Upper lobe of right lung (tissue), 1 donor: Measurements from ENCODE around the gene SLC35B3. TPM values are rescaled to one million over a fixed set of nuclear protein-coding genes. Genes with fewer than 3 reads are reported as not detected.
"Not testable (repeated sequence)": the region's sequence is repeated elsewhere in the genome, so short reads cannot be mapped to it uniquely, and the experiment has no call there.

Experiments used
- ATAC-seq: fragments of 200-7000 bp; cut with Tn5 transposase; one replicate; pipeline ENCODE4 v1.9.1; 2020; ENCODE audit warnings: mild to moderate bottlenecking, moderate library complexity
- DNase-seq: peaks from one replicate; pipeline ENCODE4 v3.0.0-alpha.2; 2020
- H3K27ac ChIP-seq: fragments of 200-600 bp; one replicate; pipeline ENCODE4 v1.8.0; 2022
- H3K27me3 ChIP-seq: fragments of 200-600 bp; one replicate; pipeline ENCODE4 v1.8.0; 2022; ENCODE audit warnings: mild to moderate bottlenecking
- H3K36me3 ChIP-seq: fragments of 200-600 bp; one replicate; pipeline ENCODE4 v1.8.0; 2022
- H3K4me1 ChIP-seq: fragments of 200-600 bp; one replicate; pipeline ENCODE4 v1.8.0; 2022
- H3K4me3 ChIP-seq: fragments of 200-600 bp; one replicate; pipeline ENCODE4 v1.8.0; 2022; ENCODE audit warnings: mild to moderate bottlenecking
- H3K9me3 ChIP-seq: fragments of 200-600 bp; one replicate; pipeline ENCODE4 v1.8.0; 2022
- intact Hi-C: fragments of 100-400 bp; cut with DNase I; formaldehyde crosslinking; loops from one replicate; pipeline ENCODE4 v1.11.0; 2022
- total RNA-seq: library from RNA; stranded (reverse); fragmentation: NEBNext Ultra II Directional; extraction: Animal tissue kit (Norgen Biotek cat#: 25700); gene quantifications from one replicate; pipeline ENCODE4 v1.2.1, GENCODE V29; 2021
- TF ChIP-seq, protein P1 (sequence below): fragments of 200-600 bp; IDR thresholded peaks from one replicate; pipeline ENCODE4 v1.8.0; 2022; ENCODE audit warnings: antibody characterized with exemption
- donor health status: DM: no; HTN: yes; CAD: no; lungs with severe emphysema.

Gene SLC35B3
- total RNA-seq, 1 donor from 2014 or later: 16.9 TPM

DNA sequence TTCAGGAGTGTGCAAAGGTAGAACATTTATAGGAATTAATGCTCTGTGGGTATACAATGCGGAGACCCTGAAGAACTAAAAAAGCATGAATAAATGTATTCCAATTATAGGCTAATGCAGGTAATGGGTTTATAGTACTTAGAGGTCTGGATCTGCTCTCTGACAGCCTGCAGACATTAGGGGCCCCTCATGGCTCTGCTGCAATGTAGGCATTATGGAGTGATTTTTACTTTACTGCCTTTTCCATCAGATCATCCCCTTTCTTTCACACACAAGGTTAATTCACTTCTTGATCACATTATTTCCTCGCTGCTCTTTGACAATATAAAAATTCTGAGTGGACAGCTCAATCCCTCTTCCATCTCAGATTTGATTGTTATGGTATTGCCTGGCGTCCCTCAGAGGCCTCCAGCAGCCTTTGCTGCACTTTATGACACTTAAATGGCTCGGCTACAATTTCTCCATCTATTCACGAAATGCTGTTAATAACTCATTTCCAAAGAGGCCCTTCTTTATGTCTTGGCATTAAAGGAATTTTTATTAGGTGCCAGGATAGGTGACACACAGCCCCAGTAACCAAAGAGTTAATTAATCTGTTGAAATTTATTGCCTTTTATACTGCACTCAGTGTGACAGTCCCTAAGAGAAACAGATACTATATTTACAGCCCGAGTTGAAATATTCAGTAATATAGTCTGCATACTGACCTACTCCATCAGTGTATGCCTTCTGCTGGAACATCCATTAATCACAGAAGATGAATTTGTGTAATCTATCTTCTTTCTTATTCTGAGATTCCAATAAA, 33.4 kb upstream of the SLC35B3 start:
- no peaks in the 10 kb centered on the region for H3K4me1 ChIP-seq
- H3K36me3 ChIP-seq: no peaks in the 10 kb centered on the region
- DNase-seq (no peak), ATAC-seq (no peak)
- TF ChIP-seq, protein P1, sequence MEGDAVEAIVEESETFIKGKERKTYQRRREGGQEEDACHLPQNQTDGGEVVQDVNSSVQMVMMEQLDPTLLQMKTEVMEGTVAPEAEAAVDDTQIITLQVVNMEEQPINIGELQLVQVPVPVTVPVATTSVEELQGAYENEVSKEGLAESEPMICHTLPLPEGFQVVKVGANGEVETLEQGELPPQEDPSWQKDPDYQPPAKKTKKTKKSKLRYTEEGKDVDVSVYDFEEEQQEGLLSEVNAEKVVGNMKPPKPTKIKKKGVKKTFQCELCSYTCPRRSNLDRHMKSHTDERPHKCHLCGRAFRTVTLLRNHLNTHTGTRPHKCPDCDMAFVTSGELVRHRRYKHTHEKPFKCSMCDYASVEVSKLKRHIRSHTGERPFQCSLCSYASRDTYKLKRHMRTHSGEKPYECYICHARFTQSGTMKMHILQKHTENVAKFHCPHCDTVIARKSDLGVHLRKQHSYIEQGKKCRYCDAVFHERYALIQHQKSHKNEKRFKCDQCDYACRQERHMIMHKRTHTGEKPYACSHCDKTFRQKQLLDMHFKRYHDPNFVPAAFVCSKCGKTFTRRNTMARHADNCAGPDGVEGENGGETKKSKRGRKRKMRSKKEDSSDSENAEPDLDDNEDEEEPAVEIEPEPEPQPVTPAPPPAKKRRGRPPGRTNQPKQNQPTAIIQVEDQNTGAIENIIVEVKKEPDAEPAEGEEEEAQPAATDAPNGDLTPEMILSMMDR: no peak
- intact Hi-C loops: no loop called here
- H3K4me3 ChIP-seq: no peak overlapping the region
- no peaks in the 10 kb centered on the region for H3K9me3 ChIP-seq
- no peak overlapping the region for H3K27ac ChIP-seq
- H3K27me3 ChIP-seq: no peaks in the 10 kb centered on the region

DNA sequence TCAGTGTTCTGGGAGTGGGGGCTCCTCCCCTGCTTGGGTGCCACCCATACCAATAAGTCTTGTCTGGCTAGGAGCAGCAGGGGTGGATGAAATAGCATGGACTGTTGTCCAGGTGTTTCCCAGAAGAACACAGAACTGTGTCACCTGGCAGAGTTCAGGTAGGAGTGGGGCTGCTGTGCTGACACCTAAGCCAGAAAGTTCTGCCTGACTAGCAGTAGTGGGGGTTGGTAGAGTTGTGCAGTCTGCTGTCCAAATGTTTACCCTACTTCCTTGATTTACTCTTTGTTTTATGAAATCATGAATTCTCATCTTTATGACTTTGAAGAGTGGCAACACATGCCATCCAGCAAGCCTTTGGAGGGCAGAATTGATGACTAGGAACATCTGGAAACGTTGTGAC, 27.3 kb upstream of the SLC35B3 start:
- Histone ChIP-seq H3K9me3 (no peaks in the 10 kb centered on the region), H3K27ac (no peak overlapping the region), H3K36me3 (no peaks in the 10 kb centered on the region), H3K4me3 (no peak overlapping the region), H3K27me3 (no peaks in the 10 kb centered on the region), H3K4me1 (no peaks in the 10 kb centered on the region)
- intact Hi-C loops: no loop called here
- DNase-seq (no peak), ATAC-seq (no peak)
- TF ChIP-seq, protein P1: no peak

DNA sequence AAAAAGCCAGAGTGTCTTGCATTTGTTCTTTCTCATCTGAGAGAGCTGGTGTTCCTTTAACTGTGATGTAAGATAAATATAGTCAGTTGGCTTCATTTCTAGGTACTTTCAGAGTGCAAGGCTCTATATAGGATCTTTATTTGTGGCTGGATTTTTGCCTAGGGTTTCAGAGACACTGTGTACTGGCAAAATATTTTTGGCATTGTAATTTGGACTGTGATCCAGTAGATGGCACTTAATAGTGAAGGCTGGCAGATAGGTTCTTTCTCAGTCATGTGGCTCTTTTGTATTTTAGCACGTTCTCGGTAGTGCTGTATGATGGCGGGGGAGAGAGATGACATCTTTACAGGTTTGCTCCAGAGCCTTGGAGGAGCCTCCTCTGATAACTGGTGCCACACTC, 26.8 kb upstream of the SLC35B3 start:
- intact Hi-C loops: no loop called here
- ATAC-seq: no peak
- H3K27ac ChIP-seq: no peak overlapping the region
- no peaks in the 10 kb centered on the region for H3K4me1 ChIP-seq
- DNase-seq: no peak
- no peak overlapping the region for H3K4me3 ChIP-seq
- H3K9me3 ChIP-seq: no peaks in the 10 kb centered on the region
- no peaks in the 10 kb centered on the region for H3K36me3 ChIP-seq
- H3K27me3 ChIP-seq: no peaks in the 10 kb centered on the region
- TF ChIP-seq, protein P1: no peak

DNA sequence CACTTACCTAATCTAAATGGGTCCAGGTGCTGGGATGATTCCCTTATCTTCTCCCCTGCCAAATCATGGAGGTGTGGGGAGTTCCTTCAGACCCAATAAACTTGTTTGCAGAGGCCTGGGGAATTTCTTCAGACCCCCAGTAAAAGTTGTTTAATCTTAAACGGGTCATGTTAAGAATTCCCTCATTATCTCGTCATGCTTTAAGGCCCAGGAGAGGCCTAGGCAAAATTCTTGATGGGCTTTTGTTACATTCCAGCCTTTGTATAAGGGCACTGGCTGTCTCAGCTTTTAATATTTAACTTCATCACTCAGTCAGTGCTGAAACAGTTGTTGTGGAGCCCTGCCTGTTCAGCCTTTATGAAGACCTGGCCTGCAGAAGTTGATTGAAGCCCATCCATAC, 11.0 kb upstream of the SLC35B3 start:
- TF ChIP-seq, protein P1: no peak
- Histone ChIP-seq H3K27ac (no peak overlapping the region), H3K9me3 (no peaks in the 10 kb centered on the region), H3K27me3 (no peaks in the 10 kb centered on the region), H3K4me3 (no peak overlapping the region), H3K4me1 (no peaks in the 10 kb centered on the region), H3K36me3 (no peaks in the 10 kb centered on the region)
- DNase-seq: no peak
- intact Hi-C loops: no loop called here
- no peak for ATAC-seq

DNA sequence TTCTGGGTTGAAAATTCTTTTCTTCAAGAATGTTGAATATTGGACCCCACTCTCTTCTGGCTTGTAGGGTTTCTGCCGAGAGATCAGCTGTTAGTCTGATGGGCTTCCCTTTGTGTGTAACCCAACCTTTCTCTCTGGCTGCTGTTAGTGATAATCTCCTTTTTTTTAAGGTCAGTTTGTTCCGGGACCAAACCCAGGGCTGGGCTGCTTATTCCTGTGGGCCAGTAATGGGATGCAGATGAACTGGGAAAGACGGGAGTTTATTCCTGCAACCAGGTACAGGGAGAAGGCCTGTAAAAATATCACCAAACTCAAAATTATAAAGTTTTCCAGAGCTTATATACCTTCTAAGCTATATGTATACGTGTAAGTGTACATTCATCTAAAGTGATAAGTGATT, 10.6 kb upstream of the SLC35B3 start:
- H3K9me3 ChIP-seq, intact Hi-C loops, H3K27ac ChIP-seq, H3K36me3 ChIP-seq, DNase-seq, H3K4me1 ChIP-seq, H3K27me3 ChIP-seq, ATAC-seq, H3K4me3 ChIP-seq: not testable (repeated sequence)

DNA sequence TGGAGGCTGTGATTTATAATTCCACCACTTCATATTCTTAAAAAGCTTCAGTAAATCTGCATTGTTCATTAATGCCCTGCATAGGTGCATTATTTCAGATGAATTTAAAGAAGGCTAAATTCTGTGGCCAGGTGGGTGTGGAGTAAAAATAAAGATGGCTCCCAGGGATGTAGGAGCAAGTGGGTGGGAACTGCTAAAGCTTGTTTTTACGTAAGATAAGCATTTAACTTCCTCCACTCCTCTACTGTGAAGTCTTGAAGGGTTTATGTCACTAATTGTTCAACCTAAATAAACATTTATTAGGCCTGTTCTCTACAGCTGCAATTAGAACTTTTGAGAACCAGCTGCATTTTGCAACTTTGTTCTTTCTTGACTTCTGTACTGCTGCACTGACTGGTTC, 6.8 kb upstream of the SLC35B3 start:
- ATAC-seq: no peak
- no peaks in the 10 kb centered on the region for H3K9me3 ChIP-seq
- H3K36me3 ChIP-seq: no peaks in the 10 kb centered on the region
- TF ChIP-seq, protein P1: no peak
- no peaks in the 10 kb centered on the region for H3K27me3 ChIP-seq
- intact Hi-C loops: no loop called here
- H3K4me3 ChIP-seq: no peak overlapping the region
- no peaks in the 10 kb centered on the region for H3K4me1 ChIP-seq
- H3K27ac ChIP-seq: no peak overlapping the region
- DNase-seq: no peak
